Sigmoid colon (tissue), 7 donors: ENCODE measurements around the gene HRAS. TPM values are rescaled to one million over a fixed set of nuclear protein-coding genes. Genes with fewer than 3 reads are reported as not detected.

Source experiments
- DNase-seq: peaks from one replicate; pipeline ENCODE4 v3.0.0-alpha.2; 2019
- H3K27ac ChIP-seq, 4 donors: fragments of 200-600 bp; sonication (generic); one replicate each; pipeline ENCODE4 v1.5.1; 2016 to 2019; ENCODE audit warnings: mild to moderate bottlenecking in 1 of 4
- H3K27me3 ChIP-seq, 3 donors: fragments of 200-600 bp; sonication (generic); one replicate each; pipeline ENCODE4 v1.5.1; 2019; ENCODE audit warnings: mild to moderate bottlenecking in 1 of 3
- H3K36me3 ChIP-seq, 4 donors: fragments of 200-600 bp; sonication (generic); one replicate each; pipeline ENCODE4 v1.5.1; 2016 to 2019
- H3K4me1 ChIP-seq, 4 donors: fragments of 200-600 bp; sonication (generic); one replicate each; pipeline ENCODE4 v1.5.1; 2017 to 2019
- H3K4me3 ChIP-seq, 4 donors: fragments of 200-600 bp; sonication (generic); one replicate each; pipeline ENCODE4 v1.5.1; 2017 to 2019; ENCODE audit warnings: mild to moderate bottlenecking in 2 of 4, moderate library complexity in 1 of 4
- H3K9me3 ChIP-seq, 4 donors: fragments of 200-600 bp in 3 of 4; sonication (generic) in 3 of 4; one replicate each; pipeline versions ENCODE4 v1.5.1 to v1.6.1; 2013 to 2019
- CTCF ChIP-seq, 4 experiments: fragments of 450-650 bp in 3 of 4; fragments of 200-600 bp in 1 of 4; IDR thresholded peaks; one replicate each; pipeline ENCODE4 v1.5.1; 2016 to 2019; ENCODE audit warnings: antibody characterized with exemption in 4 of 4, mild to moderate bottlenecking in 3 of 4, moderate library complexity in 2 of 4
- EP300 ChIP-seq, 4 donors: sonication (generic); formaldehyde crosslinking; IDR thresholded peaks; one replicate each; pipeline ENCODE4 v1.6.1; 2017; ENCODE audit warnings: antibody characterized with exemption in 4 of 4
- POLR2A ChIP-seq, 2 donors: fragments of 450-650 bp; IDR thresholded peaks; one replicate each; pipeline ENCODE4 v1.6.1; 2016; ENCODE audit warnings: antibody characterized with exemption in 2 of 2, mild to moderate bottlenecking in 2 of 2, moderate library complexity in 2 of 2
- POLR2AphosphoS5 ChIP-seq, 4 donors: sonication (generic); formaldehyde crosslinking; IDR thresholded peaks; one replicate each; pipeline ENCODE4 v1.6.1; 2017; ENCODE audit warnings: antibody characterized with exemption in 4 of 4
- WGBS, 2 donors: extraction: QIAGEN DNeasy Blood & Tissue Kit; methylation state at CpG; one replicate each; pipeline ENCODE4 v1.1.7; 2013; 5-methylcytosine and 5-hydroxymethylcytosine counted together
- intact Hi-C: fragments of 100-400 bp; cut with DNase I; formaldehyde crosslinking; loops from one replicate; pipeline ENCODE4 v1.15.1; 2023
- polyA plus RNA-seq, 3 donors: library from polyadenylated mRNA; stranded (reverse); fragments of 200-250 nt; gene quantifications; one replicate each; pipeline ENCODE4 v1.2.3, GENCODE V29; 2013
- total RNA-seq, 4 donors: library from RNA; depleted of rRNA; stranded (reverse); fragments of >200 nt; gene quantifications; one replicate each; pipeline ENCODE4 v1.1.0, GENCODE V29; 2016
- donor health status: healthy with polysubstance abuse.
- donor health status: Bipolar disorder and iron deficiency.
- donor health status: healthy.

The HRAS gene
- total and polyA plus RNA-seq, 7 donors, result 27.8 to 76.1 (median 44.6) TPM

- WGBS, 2 donors, result 96% methylated on average over 39 of the region's 39 CpGs
Measured at GRCh38 chr11:498297-499181, 36.8 kb downstream of the HRAS start.

DNA sequence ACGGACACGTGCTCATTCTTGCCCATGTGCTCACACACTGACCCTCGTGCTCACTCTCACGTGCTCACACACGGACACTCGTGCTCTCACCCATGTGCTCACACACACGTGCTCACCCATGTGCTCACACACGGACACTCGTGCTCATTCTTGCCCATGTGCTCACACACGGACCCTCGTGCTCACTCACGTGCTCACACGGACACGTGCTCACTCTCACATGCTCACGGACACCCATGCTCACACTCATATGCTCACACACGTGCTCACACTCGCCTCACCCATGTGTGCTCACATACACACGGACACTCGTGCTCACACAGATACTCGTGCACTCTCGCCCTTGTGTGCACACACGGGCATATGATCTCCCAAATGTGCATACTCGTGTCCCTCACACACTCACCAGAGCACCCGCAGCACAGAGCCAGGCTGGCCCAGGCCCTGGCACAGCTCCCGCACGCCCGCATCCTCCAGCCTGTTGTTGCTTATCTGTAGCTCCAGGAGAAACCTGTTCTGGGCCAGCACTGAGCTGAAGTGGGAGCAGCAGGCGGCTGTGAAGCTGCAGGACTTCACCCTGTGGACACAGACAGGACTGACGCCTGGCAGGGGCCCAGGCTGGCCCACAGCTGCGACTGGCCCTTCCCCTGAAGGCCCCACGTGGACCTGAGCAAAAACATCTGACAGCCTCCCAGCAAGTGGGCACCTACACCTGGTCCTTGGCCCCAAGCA, 37.6 kb downstream of the HRAS start:
- Histone ChIP-seq H3K27me3 (no peaks in the 10 kb centered on the region), H3K36me3 (peaks cover 57 to 92% (median 74%) of the 10 kb centered on the region in 4 donors), H3K9me3 (no peaks in the 10 kb centered on the region), H3K4me3 (no peak overlapping the region), H3K4me1 (peaks cover 0 to 8% (median 5%) of the 10 kb centered on the region in 4 donors), H3K27ac (no peak overlapping the region)
- no peak for DNase-seq
- TF ChIP-seq CTCF (IDR thresholded peaks at IDR 0.05), result no peak
- no peak for TF ChIP-seq POLR2A (IDR thresholded peaks at IDR 0.05)
- no peak for TF ChIP-seq EP300 (IDR thresholded peaks at IDR 0.05)
- TF ChIP-seq POLR2AphosphoS5 (IDR thresholded peaks at IDR 0.05), result no peak
- intact Hi-C loops, result no loop called here
- 97% methylated on average over 31 of the region's 31 CpGs for WGBS, 2 donors

More at GRCh38 chr11:498297-499181, 36.8 kb downstream of the HRAS start:
- intact Hi-C loops, result no loop called here
- H3K27ac ChIP-seq, result no peak overlapping the region
- H3K4me1 ChIP-seq, result peaks cover 0 to 16% (median 14%) of the 10 kb centered on the region in 4 donors
- H3K36me3 ChIP-seq, result peaks cover 56 to 84% (median 70%) of the 10 kb centered on the region in 4 donors
- H3K4me3 ChIP-seq, result no peak overlapping the region
- no peaks in the 10 kb centered on the region for H3K9me3 ChIP-seq
- H3K27me3 ChIP-seq, result no peaks in the 10 kb centered on the region
- no peak for TF ChIP-seq POLR2A (IDR thresholded peaks at IDR 0.05)
- TF ChIP-seq EP300 (IDR thresholded peaks at IDR 0.05), result no peak
- TF ChIP-seq POLR2AphosphoS5 (IDR thresholded peaks at IDR 0.05), result no peak
- TF ChIP-seq CTCF (IDR thresholded peaks at IDR 0.05), result no peak
- no peak for DNase-seq

DNA sequence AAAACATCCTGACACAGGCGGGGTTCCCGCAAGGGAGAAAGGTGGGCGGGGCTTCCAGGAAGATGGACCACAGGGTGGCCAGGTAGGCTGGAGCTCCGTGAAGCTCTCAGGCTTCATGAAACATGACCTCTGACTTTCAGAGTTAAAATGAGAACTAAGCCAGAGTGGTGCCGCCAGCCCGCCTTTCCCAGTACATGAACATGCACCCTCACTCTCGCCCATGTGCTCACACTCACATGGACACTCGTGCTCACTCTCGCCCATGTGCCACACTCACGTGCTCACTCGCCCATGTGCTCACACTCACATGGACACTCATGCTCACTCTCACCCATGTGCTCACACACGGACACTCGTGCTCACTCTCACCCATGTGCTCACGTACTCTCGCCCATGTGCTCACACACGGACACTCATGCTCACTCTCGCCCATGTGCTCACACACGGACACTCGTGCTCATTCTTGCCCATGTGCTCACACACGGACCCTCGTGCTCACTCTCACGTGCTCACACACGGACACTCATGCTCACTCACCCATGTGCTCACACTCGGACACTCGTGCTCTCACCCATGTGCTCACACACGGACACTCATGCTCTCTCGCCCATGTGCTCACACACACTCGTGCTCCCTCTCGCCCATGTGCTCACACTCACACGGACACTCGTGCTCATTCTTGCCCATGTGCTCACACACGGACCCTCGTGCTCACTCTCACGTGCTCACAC, 38.4 kb downstream of the HRAS start:
- TF ChIP-seq POLR2AphosphoS5 (IDR thresholded peaks at IDR 0.05), result no peak
- TF ChIP-seq POLR2A (IDR thresholded peaks at IDR 0.05), result no peak
- no peak for TF ChIP-seq CTCF (IDR thresholded peaks at IDR 0.05)
- H3K36me3 ChIP-seq, result peaks cover 57 to 95% (median 74%) of the 10 kb centered on the region in 4 donors
- H3K4me1 ChIP-seq, result peaks cover 0 to under 1% (median 0%) of the 10 kb centered on the region in 4 donors
- H3K4me3 ChIP-seq, result no peak overlapping the region
- H3K9me3 ChIP-seq, result no peaks in the 10 kb centered on the region
- intact Hi-C loops, result no loop called here
- H3K27me3 ChIP-seq, result no peaks in the 10 kb centered on the region
- DNase-seq, result no peak
- 95 to 96% methylated on average over 34 of the region's 34 CpGs for WGBS, 2 donors
- H3K27ac ChIP-seq, result no peak overlapping the region

GRCh38 chr11:495537-495931, 39.8 kb downstream of the HRAS start:
- TF ChIP-seq CTCF (IDR thresholded peaks at IDR 0.05), result no peak
- no peak for TF ChIP-seq POLR2AphosphoS5 (IDR thresholded peaks at IDR 0.05)
- no peak for TF ChIP-seq POLR2A (IDR thresholded peaks at IDR 0.05)
- no peak for TF ChIP-seq EP300 (IDR thresholded peaks at IDR 0.05)
- peaks cover 49 to 86% (median 64%) of the 10 kb centered on the region in 4 donors for H3K36me3 ChIP-seq

More at GRCh38 chr11:495537-495931, 39.8 kb downstream of the HRAS start:
- Histone ChIP-seq H3K27ac (no peak overlapping the region), H3K27me3 (no peaks in the 10 kb centered on the region), H3K4me1 (no peaks in the 10 kb centered on the region), H3K4me3 (no peak overlapping the region), H3K9me3 (no peaks in the 10 kb centered on the region)
- intact Hi-C loops, result no loop called here
- 77 to 83% methylated on average over 10 of the region's 10 CpGs for WGBS, 2 donors
- DNase-seq, result no peak
